ENCODE results near the gene C4orf54. TPM values are rescaled to one million over a fixed set of nuclear protein-coding genes. Genes with fewer than 3 reads are reported as not detected.

The C4orf54 gene
- total RNA-seq, 4 donors from 2014 or later: not detected

DNA sequence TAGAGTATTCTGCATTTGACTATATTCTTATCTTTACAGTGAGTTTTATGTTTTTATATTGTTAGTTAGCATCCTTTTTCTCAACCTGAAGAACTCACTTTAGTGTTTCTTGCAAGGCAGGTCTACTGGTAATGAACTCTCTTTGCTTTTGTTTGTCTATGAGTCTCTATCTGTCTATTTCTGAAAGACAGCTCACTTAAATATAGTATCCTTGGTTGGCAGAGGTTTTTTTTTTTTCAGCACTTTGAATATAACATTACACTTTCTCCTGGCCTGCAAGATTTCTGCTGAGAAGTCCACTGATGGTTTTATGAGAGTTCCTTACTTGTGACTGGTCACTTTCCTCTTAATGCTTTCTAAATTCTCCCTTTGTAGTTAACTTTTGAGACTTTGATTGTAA is 32.8 kb upstream of the C4orf54 start:
- H3K27me3 ChIP-seq: no peaks in the 10 kb centered on the region
- no peaks in the 10 kb centered on the region for H3K4me1 ChIP-seq
- H3K9me3 ChIP-seq: peaks cover 0 to 25% (median 2%) of the 10 kb centered on the region in 4 donors
- no peak for DNase-seq (ENCODE audit: low spot score in 2 of 2)
- no peak overlapping the region for H3K4me3 ChIP-seq
- no peak for TF ChIP-seq POLR2A (IDR thresholded peaks at IDR 0.05)
- no peak for TF ChIP-seq EP300 (IDR thresholded peaks at IDR 0.05)
- TF ChIP-seq, protein P1, sequence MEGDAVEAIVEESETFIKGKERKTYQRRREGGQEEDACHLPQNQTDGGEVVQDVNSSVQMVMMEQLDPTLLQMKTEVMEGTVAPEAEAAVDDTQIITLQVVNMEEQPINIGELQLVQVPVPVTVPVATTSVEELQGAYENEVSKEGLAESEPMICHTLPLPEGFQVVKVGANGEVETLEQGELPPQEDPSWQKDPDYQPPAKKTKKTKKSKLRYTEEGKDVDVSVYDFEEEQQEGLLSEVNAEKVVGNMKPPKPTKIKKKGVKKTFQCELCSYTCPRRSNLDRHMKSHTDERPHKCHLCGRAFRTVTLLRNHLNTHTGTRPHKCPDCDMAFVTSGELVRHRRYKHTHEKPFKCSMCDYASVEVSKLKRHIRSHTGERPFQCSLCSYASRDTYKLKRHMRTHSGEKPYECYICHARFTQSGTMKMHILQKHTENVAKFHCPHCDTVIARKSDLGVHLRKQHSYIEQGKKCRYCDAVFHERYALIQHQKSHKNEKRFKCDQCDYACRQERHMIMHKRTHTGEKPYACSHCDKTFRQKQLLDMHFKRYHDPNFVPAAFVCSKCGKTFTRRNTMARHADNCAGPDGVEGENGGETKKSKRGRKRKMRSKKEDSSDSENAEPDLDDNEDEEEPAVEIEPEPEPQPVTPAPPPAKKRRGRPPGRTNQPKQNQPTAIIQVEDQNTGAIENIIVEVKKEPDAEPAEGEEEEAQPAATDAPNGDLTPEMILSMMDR (IDR thresholded peaks at IDR 0.05): no peak
- H3K36me3 ChIP-seq: no peaks in the 10 kb centered on the region
- H3K27ac ChIP-seq: no peak overlapping the region

DNA sequence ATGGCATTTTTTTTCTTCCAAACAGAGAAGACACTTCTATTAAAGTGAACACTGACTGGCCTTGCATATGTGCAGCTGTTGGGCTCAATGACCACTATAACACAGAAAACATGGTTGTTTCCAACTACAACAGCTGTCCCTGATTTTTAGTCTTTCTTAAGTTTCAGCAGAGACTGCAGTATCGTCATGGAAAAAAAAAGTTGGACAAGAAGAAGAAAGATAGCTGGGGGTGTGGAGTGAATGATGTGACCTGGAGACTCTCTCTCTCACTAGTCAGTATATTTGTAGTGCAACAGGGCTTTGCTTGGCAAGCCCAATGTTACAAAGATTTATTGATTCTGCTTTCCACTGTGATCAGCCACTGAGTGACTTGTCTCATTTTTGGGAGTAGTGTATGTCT is 29.5 kb upstream of the C4orf54 start:
- no peak overlapping the region for H3K27ac ChIP-seq
- DNase-seq (ENCODE audit: low spot score in 2 of 2): no peak
- no peaks in the 10 kb centered on the region for H3K27me3 ChIP-seq
- TF ChIP-seq EP300 (IDR thresholded peaks at IDR 0.05) (no peak), POLR2A (IDR thresholded peaks at IDR 0.05) (no peak)
- H3K9me3 ChIP-seq: peaks cover 0 to 22% (median 2%) of the 10 kb centered on the region in 4 donors
- WGBS, 2 donors: 55 to 69% methylated on average over 1 of the region's 1 CpG
- no peaks in the 10 kb centered on the region for H3K4me1 ChIP-seq
- H3K4me3 ChIP-seq: no peak overlapping the region
- no peaks in the 10 kb centered on the region for H3K36me3 ChIP-seq

DNA sequence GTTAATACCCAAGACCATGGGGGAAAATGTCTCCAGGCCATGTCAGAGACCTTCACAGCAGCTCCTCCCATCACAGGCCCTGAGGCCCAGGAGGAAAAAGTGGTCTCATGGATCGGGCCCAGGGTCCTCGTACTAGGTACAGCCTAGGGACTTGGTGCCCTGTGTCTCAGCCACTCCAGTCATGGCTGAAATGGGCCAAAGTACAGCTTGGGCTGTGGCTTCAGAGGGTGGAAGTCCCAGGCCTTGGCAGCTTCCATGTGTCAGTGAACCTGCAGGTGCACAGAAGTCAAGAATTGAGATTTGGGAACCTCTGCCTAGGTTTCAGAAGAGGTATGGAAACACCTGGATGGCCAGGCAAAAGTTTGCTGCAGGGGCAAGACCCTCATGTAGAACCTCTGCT is 27.6 kb upstream of the C4orf54 start:
- no peak overlapping the region for H3K27ac ChIP-seq
- H3K4me3 ChIP-seq: no peak overlapping the region
- peaks cover 0 to 4% (median 0%) of the 10 kb centered on the region in 4 donors for H3K9me3 ChIP-seq
- 80 to 89% methylated on average over 2 of the region's 2 CpGs for WGBS, 2 donors
- no peaks in the 10 kb centered on the region for H3K27me3 ChIP-seq
- no peaks in the 10 kb centered on the region for H3K4me1 ChIP-seq
- no peaks in the 10 kb centered on the region for H3K36me3 ChIP-seq
- TF ChIP-seq POLR2A (IDR thresholded peaks at IDR 0.05) (no peak), EP300 (IDR thresholded peaks at IDR 0.05) (no peak)
- TF ChIP-seq, protein P1 (IDR thresholded peaks at IDR 0.05): no peak
- no peak for DNase-seq (ENCODE audit: low spot score in 2 of 2)

DNA sequence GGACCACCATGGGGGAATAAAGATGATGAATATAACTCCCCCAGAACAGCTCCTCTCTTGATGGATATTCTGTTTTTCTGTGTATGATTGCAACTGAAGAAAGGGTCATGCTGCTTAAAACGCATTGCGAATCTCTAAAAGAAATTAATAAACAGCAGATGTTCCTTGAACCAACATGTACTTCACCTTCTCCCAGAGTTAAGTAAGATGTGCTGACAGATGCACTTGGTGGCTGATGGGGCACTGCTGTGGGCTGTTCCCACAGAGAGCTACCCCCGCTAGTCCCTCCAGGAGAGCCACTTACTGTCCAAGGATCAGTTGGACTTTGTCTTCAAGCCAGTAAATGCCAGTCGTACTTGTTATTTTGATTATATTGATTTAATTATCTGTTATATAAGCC is 26.3 kb upstream of the C4orf54 start:
- no peaks in the 10 kb centered on the region for H3K9me3 ChIP-seq
- no peak for DNase-seq (ENCODE audit: low spot score in 2 of 2)
- H3K36me3 ChIP-seq: no peaks in the 10 kb centered on the region
- no peaks in the 10 kb centered on the region for H3K27me3 ChIP-seq
- 85 to 89% methylated on average over 4 of the region's 4 CpGs for WGBS, 2 donors
- H3K4me1 ChIP-seq: no peaks in the 10 kb centered on the region
- no peak overlapping the region for H3K4me3 ChIP-seq
- H3K27ac ChIP-seq: no peak overlapping the region
- TF ChIP-seq, protein P1 (IDR thresholded peaks at IDR 0.05): no peak
- TF ChIP-seq EP300 (IDR thresholded peaks at IDR 0.05): no peak
- TF ChIP-seq POLR2A (IDR thresholded peaks at IDR 0.05): no peak

DNA sequence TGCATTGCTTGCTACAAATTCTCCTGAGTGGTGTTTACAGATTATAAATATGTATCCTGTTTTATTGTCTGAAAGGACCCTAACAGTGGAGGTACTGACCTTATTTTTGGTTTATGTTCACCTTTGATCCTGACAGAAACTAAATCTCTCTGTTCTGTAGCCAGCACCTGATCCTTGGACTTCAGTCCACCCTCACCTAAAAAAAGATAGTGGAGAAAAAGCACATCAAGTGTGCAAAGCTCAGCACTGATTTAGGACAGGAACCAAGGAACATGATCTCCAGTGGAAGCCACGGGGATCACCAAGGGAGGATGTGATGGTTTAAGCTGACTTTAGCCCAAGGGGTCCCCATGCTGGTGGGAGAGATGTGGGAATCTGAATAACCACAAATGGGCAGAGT is 22.3 kb upstream of the C4orf54 start:
- TF ChIP-seq POLR2A (IDR thresholded peaks at IDR 0.05): no peak
- TF ChIP-seq, protein P1 (IDR thresholded peaks at IDR 0.05): no peak
- TF ChIP-seq EP300 (IDR thresholded peaks at IDR 0.05): no peak
- H3K36me3 ChIP-seq: no peaks in the 10 kb centered on the region
- H3K27ac ChIP-seq: no peak overlapping the region
- no peaks in the 10 kb centered on the region for H3K9me3 ChIP-seq
- H3K4me3 ChIP-seq: no peak overlapping the region
- 70 to 73% methylated on average over 1 of the region's 1 CpG for WGBS, 2 donors
- no peaks in the 10 kb centered on the region for H3K4me1 ChIP-seq
- DNase-seq (ENCODE audit: low spot score in 2 of 2): no peak
- H3K27me3 ChIP-seq: no peaks in the 10 kb centered on the region

DNA sequence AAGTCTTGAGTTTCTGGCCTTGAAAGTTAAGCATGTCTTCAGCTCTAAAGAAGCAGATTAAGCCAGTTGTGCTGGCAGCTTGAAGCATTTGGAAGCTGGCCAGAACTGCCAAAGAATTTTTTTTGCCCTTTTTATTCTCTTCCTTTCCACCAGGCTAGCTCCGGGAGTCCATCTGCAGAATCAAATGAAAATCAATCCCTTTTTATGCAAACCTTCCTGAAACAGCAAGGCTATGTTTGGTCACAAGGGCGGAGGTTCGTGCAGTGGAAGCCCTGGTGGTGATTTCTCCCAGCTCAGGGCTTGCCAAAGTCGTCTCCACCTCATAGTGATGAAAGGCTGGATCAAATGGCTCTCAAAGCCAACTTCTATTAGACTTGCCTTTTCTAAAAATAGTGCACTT is 21.6 kb upstream of the C4orf54 start:
- DNase-seq (ENCODE audit: low spot score in 2 of 2): no peak

More for the DNA sequence above, 21.6 kb upstream of the C4orf54 start:
- Histone ChIP-seq H3K4me3 (no peak overlapping the region), H3K9me3 (peaks cover 0 to under 1% (median 0%) of the 10 kb centered on the region in 4 donors), H3K27me3 (no peaks in the 10 kb centered on the region), H3K27ac (no peak overlapping the region), H3K36me3 (no peaks in the 10 kb centered on the region), H3K4me1 (no peaks in the 10 kb centered on the region)
- WGBS, 2 donors: 28 to 29% methylated on average over 4 of the region's 4 CpGs
- TF ChIP-seq EP300 (IDR thresholded peaks at IDR 0.05) (no peak), POLR2A (IDR thresholded peaks at IDR 0.05) (no peak)
- TF ChIP-seq, protein P1 (IDR thresholded peaks at IDR 0.05): no peak

All from tibial nerve (tissue), 4 donors.